Endothelial cell of umbilical vein (primary cell): Measurements from ENCODE around the gene WDR86. TPM values are rescaled to one million over a fixed set of nuclear protein-coding genes. Genes with fewer than 3 reads are reported as not detected.

ENCODE experiments used
- BruUV-seq: library from RNA; stranded (reverse); fragments of 400-500 nt; replicated peaks from 2 replicates; lab custom pipeline; 2021; lab: Mats Ljungman, UMichigan
- CTCF ChIA-PET: fragments of 300-600, 350-600 bp; sonication (Branson Sonifier 250); formaldehyde crosslinking; loops from one replicate; lab custom pipeline; 2021; ENCODE audit warnings: antibody characterized with exemption, inconsistent platforms; lab: Charles Lee
- POLR2A ChIA-PET: fragments of 300-600, 350-600 bp; sonication (Branson Sonifier 250); formaldehyde crosslinking; loops from one replicate; lab custom pipeline; 2021; ENCODE audit warnings: antibody characterized with exemption, inconsistent platforms; lab: Charles Lee
- DNase-seq: peaks from one replicate; pipeline ENCODE4 v3.0.0-alpha.2; 2011; ENCODE audit warnings: low read depth, low spot score
- FAIRE-seq: peaks from 2 replicates; lab custom pipeline; 2011; peaks lifted over from hg19 to GRCh38; lab: Jason Lieb, UNC
- H2AFZ ChIP-seq: 2 replicates; pipeline ENCODE4 v1.6.0; 2012; ENCODE audit warnings: low read depth, low read length, control low read depth, inconsistent platforms
- H3K27ac ChIP-seq: 2 replicates; pipeline ENCODE4 v1.5.1; 2011; ENCODE audit warnings: low read depth, mild to moderate bottlenecking, control low read depth, low read length, moderate library complexity; ENCODE audit not compliant: insufficient read depth
- H3K27me3 ChIP-seq, 2 experiments: 2 replicates each; pipeline versions ENCODE4 v1.6.0 to v1.6.1; 2011; ENCODE audit warnings: low read length in 2 of 2, mixed read lengths in 1 of 2; ENCODE audit not compliant: control insufficient read depth in 2 of 2, insufficient read depth in 2 of 2
- H3K36me3 ChIP-seq, 2 experiments: 2 replicates in 1 of 2; 3 replicates in 1 of 2; pipeline ENCODE4 v1.5.1; 2011; ENCODE audit warnings: low read length in 2 of 2, mild to moderate bottlenecking in 1 of 2, moderate library complexity in 1 of 2; ENCODE audit not compliant: control insufficient read depth in 2 of 2, insufficient read depth in 2 of 2; ENCODE audit errors: extremely low read depth in 1 of 2
- H3K4me1 ChIP-seq: 3 replicates; pipeline ENCODE4 v1.5.1; 2011; ENCODE audit warnings: mild to moderate bottlenecking, low read length; ENCODE audit not compliant: control insufficient read depth, insufficient read depth; ENCODE audit errors: extremely low read depth
- H3K4me2 ChIP-seq: 2 replicates; pipeline ENCODE4 v1.6.1; 2011; ENCODE audit warnings: low read length, control low read depth, mixed read lengths; ENCODE audit not compliant: insufficient read depth
- H3K4me3 ChIP-seq, 3 experiments: fragments of 200-600 bp in 1 of 3; sonication (generic), shearing (Covaris generic) in 1 of 3; replicated peaks in 1 of 3; 2 replicates each; pipeline ENCODE4 v1.5.1; 2011 to 2016; ENCODE audit warnings: control low read depth in 3 of 3, low read length in 3 of 3, mild to moderate bottlenecking in 2 of 3, inconsistent platforms in 1 of 3, low read depth in 1 of 3, moderate library complexity in 1 of 3; ENCODE audit not compliant: insufficient read depth in 1 of 3
- H3K79me2 ChIP-seq: 2 replicates; pipeline ENCODE4 v1.6.0; 2012; ENCODE audit warnings: low read length, inconsistent platforms; ENCODE audit not compliant: control insufficient read depth, insufficient read depth
- H3K9ac ChIP-seq: replicated peaks from 2 replicates; pipeline ENCODE3; 2011; ENCODE audit warnings: low read length, control low read depth; ENCODE audit not compliant: insufficient read depth; ENCODE audit errors: extremely low read depth
- H3K9me1 ChIP-seq: replicated peaks from 3 replicates; pipeline ENCODE4 v1.6.0; 2011; ENCODE audit warnings: mild to moderate bottlenecking, low read length; ENCODE audit not compliant: control insufficient read depth, insufficient read depth; ENCODE audit errors: extremely low read depth
- H3K9me3 ChIP-seq: replicated peaks from 2 replicates; pipeline ENCODE4 v1.5.1; 2012; ENCODE audit warnings: low read length, inconsistent platforms; ENCODE audit not compliant: control insufficient read depth, insufficient read depth
- H4K20me1 ChIP-seq: replicated peaks from 2 replicates; pipeline ENCODE3; 2011; ENCODE audit warnings: mild to moderate bottlenecking, low read length; ENCODE audit not compliant: control insufficient read depth, insufficient read depth; ENCODE audit errors: extremely low read depth
- EZH2 ChIP-seq: IDR thresholded peaks from 2 replicates; pipeline ENCODE4 v1.6.1; 2012; ENCODE audit warnings: borderline replicate concordance, low read depth, mild to moderate bottlenecking, moderate library complexity, low read length, inconsistent platforms; ENCODE audit not compliant: severe bottlenecking
- FOS ChIP-seq: IDR thresholded peaks from 2 replicates; pipeline ENCODE4 v1.6.1; 2011; ENCODE audit warnings: mild to moderate bottlenecking, low read length, moderate library complexity, borderline replicate concordance; ENCODE audit not compliant: insufficient read depth
- GATA2 ChIP-seq: IDR thresholded peaks from 2 replicates; pipeline ENCODE4 v1.7.0; 2011; ENCODE audit warnings: low read depth, mild to moderate bottlenecking, moderate library complexity, mixed read lengths, low read length; ENCODE audit not compliant: insufficient read length, insufficient read depth
- JUN ChIP-seq: IDR thresholded peaks from 2 replicates; pipeline ENCODE4 v1.6.1; 2011; ENCODE audit warnings: borderline replicate concordance, low read depth; ENCODE audit not compliant: insufficient read length, insufficient read depth
- MYC ChIP-seq: IDR thresholded peaks from one replicate; pipeline ENCODE4 v1.6.1; 2011; ENCODE audit warnings: mild to moderate bottlenecking, low read depth, low read length
- POLR2A ChIP-seq: IDR thresholded peaks from 2 replicates; pipeline ENCODE4 v1.6.1; 2012; ENCODE audit warnings: low read depth, mild to moderate bottlenecking, control low read depth, low read length
- POLR2AphosphoS5 ChIP-seq: IDR thresholded peaks from 2 replicates; pipeline ENCODE4 v1.6.1; 2012; ENCODE audit warnings: low read depth, mild to moderate bottlenecking, control low read depth, low read length, moderate library complexity; ENCODE audit not compliant: insufficient read depth
- dilution Hi-C: fragments of 300-500 bp; cut with MboI; formaldehyde crosslinking; loops from one replicate; pipeline ENCODE4 v1.15.0; 2019; ENCODE audit warnings: low sequenced_read_pairs; ENCODE audit not compliant: extremely low pct_ligation_motif_present
- intact Hi-C: fragments of 100-400 bp; cut with micrococcal nuclease; formaldehyde crosslinking; loops from one replicate; pipeline ENCODE4 v1.10.0; 2022
- polyA plus RNA-seq, 4 experiments: library from polyadenylated mRNA; depleted of rRNA in 3 of 4; stranded (reverse) in 3 of 4; unstranded in 1 of 4; fragments of >200 nt; gene quantifications; 2 replicates each; pipeline versions ENCODE4 v1.2.1 to v1.2.3, GENCODE V29; 2011 to 2012; ENCODE audit warnings: missing spikeins in 1 of 4
- total RNA-seq: library from RNA; stranded (reverse); gene quantifications from 2 replicates; pipeline ENCODE4 v1.2.3, GENCODE V29; 2021
- TF ChIP-seq, protein P1 (sequence below), 2 donors: IDR thresholded peaks; 1 replicate in 1 of 2; 2 replicates in 1 of 2; pipeline ENCODE4 v1.5.1; 2011; ENCODE audit warnings: low read length in 2 of 2, mild to moderate bottlenecking in 2 of 2, moderate library complexity in 2 of 2, control low read depth in 1 of 2, inconsistent platforms in 1 of 2, low read depth in 1 of 2; ENCODE audit not compliant: insufficient read depth in 1 of 2; ENCODE audit errors: extremely low read depth in 1 of 2
- TF ChIP-seq, protein P2 (sequence below): IDR thresholded peaks from 2 replicates; pipeline ENCODE4 v1.6.1; 2011; ENCODE audit not compliant: insufficient read depth, insufficient read length

The WDR86 gene
- total and polyA plus RNA-seq, 2 donors (not counting 3 experiments of a cell fraction or from before 2014, with no cell fraction given), result not detected

DNA sequence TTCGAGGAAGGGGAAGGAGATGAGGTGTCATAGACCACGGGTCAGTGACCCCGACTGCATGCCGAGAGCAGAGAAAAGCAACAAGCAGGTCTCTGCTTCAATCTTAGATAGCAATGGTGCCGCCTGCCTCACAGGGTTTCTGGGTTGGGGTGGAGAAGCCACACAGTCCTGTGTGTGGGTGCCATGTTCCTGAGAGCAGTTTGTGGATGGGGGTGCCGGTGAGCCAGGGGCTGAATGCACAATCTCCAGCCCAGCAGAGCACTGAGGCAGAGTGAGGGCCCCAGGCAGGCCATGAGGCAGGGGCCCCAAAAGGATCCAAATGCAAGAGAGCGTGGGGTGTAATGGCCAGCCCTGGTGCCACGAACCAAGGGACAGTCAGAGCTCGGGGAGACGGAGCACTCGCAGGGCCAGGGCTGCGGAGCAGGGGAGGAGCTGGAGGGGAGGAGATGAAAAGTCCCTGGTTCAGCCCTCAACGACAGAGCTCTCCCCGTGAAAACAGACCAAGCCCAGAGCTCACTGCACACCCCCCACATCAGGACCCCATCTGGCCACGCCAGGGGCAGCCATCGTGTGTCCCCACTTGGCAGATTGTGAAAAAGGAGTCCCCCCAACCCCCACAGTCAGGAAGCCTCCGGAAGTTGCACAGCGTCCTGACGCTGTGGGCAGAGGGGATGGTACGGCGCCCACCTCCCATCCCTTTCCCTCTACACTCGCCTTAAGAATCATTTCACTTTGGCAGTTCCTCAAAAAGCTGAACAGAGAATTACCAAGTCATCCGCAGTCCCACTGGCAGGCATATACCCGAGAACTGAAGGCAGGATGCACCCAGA is 19.9 kb downstream of the WDR86 start:
- ChIA-PET CTCF (interaction anchor here (1.0 kb wide), 1 partner anchor 59 kb away, joined by 4 read pairs; no protein-coding TSS in a partner anchor), POLR2A (no interaction called here)

More for the DNA sequence above, 19.9 kb downstream of the WDR86 start:
- Histone ChIP-seq H3K36me3 (no peaks in the 10 kb centered on the region), H4K20me1 (no peaks in the 10 kb centered on the region), H3K4me1 (no peaks in the 10 kb centered on the region), H3K27ac (no peak overlapping the region), H3K4me3 (no peak overlapping the region), H3K4me2 (no peak overlapping the region), H3K79me2 (no peaks in the 10 kb centered on the region), H3K9me3 (no peaks in the 10 kb centered on the region), H2AFZ (no peak overlapping the region), H3K27me3 (no peaks in the 10 kb centered on the region), H3K9me1 (no peaks in the 10 kb centered on the region), H3K9ac (no peak overlapping the region)
- dilution Hi-C loops (no loop called here), intact Hi-C loops (no loop called here)
- DNase-seq, result no peak
- no peak for FAIRE-seq
- BruUV-seq, result no TSS peak
- TF ChIP-seq EZH2 (no peak), GATA2 (no peak), FOS (no peak), MYC (no peak), POLR2AphosphoS5 (no peak), POLR2A (no peak), JUN (no peak)
- TF ChIP-seq, protein P1, sequence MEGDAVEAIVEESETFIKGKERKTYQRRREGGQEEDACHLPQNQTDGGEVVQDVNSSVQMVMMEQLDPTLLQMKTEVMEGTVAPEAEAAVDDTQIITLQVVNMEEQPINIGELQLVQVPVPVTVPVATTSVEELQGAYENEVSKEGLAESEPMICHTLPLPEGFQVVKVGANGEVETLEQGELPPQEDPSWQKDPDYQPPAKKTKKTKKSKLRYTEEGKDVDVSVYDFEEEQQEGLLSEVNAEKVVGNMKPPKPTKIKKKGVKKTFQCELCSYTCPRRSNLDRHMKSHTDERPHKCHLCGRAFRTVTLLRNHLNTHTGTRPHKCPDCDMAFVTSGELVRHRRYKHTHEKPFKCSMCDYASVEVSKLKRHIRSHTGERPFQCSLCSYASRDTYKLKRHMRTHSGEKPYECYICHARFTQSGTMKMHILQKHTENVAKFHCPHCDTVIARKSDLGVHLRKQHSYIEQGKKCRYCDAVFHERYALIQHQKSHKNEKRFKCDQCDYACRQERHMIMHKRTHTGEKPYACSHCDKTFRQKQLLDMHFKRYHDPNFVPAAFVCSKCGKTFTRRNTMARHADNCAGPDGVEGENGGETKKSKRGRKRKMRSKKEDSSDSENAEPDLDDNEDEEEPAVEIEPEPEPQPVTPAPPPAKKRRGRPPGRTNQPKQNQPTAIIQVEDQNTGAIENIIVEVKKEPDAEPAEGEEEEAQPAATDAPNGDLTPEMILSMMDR (IDR thresholded peaks at IDR 0.05; ENCODE audit: extremely low read depth in 1 of 2, insufficient read depth in 1 of 2, low read depth in 1 of 2, low read length in 2 of 2), result no peak
- TF ChIP-seq, protein P2, sequence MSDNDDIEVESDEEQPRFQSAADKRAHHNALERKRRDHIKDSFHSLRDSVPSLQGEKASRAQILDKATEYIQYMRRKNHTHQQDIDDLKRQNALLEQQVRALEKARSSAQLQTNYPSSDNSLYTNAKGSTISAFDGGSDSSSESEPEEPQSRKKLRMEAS, result no peak
